Measurements from ENCODE around the gene STX16. TPM values are rescaled to one million over a fixed set of nuclear protein-coding genes. Genes with fewer than 3 reads are reported as not detected.
"Not testable (repeated sequence)": the region's sequence is repeated elsewhere in the genome, so short reads cannot be mapped to it uniquely, and the experiment has no call there.

STX16 gene
- total RNA-seq, 1 donor from 2014 or later = 32.4 TPM

DNA sequence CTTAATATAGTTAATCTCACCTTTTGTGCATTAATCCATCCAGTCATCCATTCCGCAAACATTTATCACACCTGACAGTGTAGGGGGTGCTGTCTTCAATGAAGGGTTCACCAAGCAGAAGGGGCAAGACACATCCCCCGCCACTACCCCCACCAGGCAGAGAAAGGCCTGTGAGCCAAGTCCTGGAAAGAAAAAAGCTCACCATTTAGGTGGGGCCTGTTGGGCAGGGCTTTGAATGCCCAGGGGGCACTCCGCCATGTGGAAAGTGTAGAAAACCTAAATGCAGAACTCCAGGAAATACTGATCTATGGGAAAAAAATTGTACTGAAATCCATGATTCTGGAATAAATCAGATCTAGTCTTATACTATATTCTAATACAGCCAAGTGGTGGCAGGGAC lies 4.8 kb upstream of the STX16 start:
- H3K9ac ChIP-seq (ENCODE audit: low read depth in 1 of 3, low read length in 3 of 3) = no peak overlapping the region
- H3K36me3 ChIP-seq (ENCODE audit: control insufficient read depth in 3 of 3, insufficient read depth in 3 of 3, low read length in 3 of 3) = peaks cover 0 to 2% (median 0%) of the 10 kb centered on the region in 3 donors
- no peaks in the 10 kb centered on the region for H3K27me3 ChIP-seq (ENCODE audit: control insufficient read depth in 3 of 3, insufficient read depth in 3 of 3, low read length in 3 of 3)
- peaks cover 27 to 37% (median 35%) of the 10 kb centered on the region in 3 donors for H3K4me1 ChIP-seq (ENCODE audit: control insufficient read depth in 3 of 3, insufficient read depth in 3 of 3, low read length in 3 of 3)
- H3K27ac ChIP-seq (ENCODE audit: low read depth, low read length) = peak overlapping the region; percentile 33
- no peaks in the 10 kb centered on the region for H3K9me3 ChIP-seq (ENCODE audit: control insufficient read depth in 3 of 3, low read length in 3 of 3)
- H3K4me3 ChIP-seq (ENCODE audit: low read length in 3 of 3) = no peak overlapping the region

GRCh38 chr20:58646703-58647102 lies 4.4 kb upstream of the STX16 start:
- Histone ChIP-seq H3K36me3 (ENCODE audit: control insufficient read depth in 3 of 3, insufficient read depth in 3 of 3, low read length in 3 of 3) (peaks cover 0 to 4% (median 0%) of the 10 kb centered on the region in 3 donors), H3K27ac (ENCODE audit: low read depth, low read length) (no peak overlapping the region), H3K4me3 (ENCODE audit: low read length in 3 of 3) (no peak overlapping the region), H3K27me3 (ENCODE audit: control insufficient read depth in 3 of 3, insufficient read depth in 3 of 3, low read length in 3 of 3) (no peaks in the 10 kb centered on the region), H3K4me1 (ENCODE audit: control insufficient read depth in 3 of 3, insufficient read depth in 3 of 3, low read length in 3 of 3) (peaks cover 27 to 40% (median 40%) of the 10 kb centered on the region in 3 donors), H3K9ac (ENCODE audit: low read depth in 1 of 3, low read length in 3 of 3) (peak overlapping the region in 1 of 3 donors; percentile 51), H3K9me3 (ENCODE audit: control insufficient read depth in 3 of 3, low read length in 3 of 3) (no peaks in the 10 kb centered on the region)

- Histone ChIP-seq H3K9me3 (ENCODE audit: control insufficient read depth in 3 of 3, low read length in 3 of 3) (no peaks in the 10 kb centered on the region), H3K4me1 (ENCODE audit: control insufficient read depth in 3 of 3, insufficient read depth in 3 of 3, low read length in 3 of 3) (peaks cover 27 to 44% (median 42%) of the 10 kb centered on the region in 3 donors), H3K9ac (ENCODE audit: low read depth in 1 of 3, low read length in 3 of 3) (peak overlapping the region in 1 of 3 donors; percentile 51), H3K4me3 (ENCODE audit: low read length in 3 of 3) (no peak overlapping the region), H3K36me3 (ENCODE audit: control insufficient read depth in 3 of 3, insufficient read depth in 3 of 3, low read length in 3 of 3) (peaks cover 0 to 4% (median 0%) of the 10 kb centered on the region in 3 donors), H3K27ac (ENCODE audit: low read depth, low read length) (peak overlapping the region; percentile 54), H3K27me3 (ENCODE audit: control insufficient read depth in 3 of 3, insufficient read depth in 3 of 3, low read length in 3 of 3) (no peaks in the 10 kb centered on the region)
These were observed 3.8 kb upstream of the STX16 start for GRCh38 chr20:58647162-58647795.

GRCh38 chr20:58647796-58648501 lies 3.1 kb upstream of the STX16 start:
- H3K4me1 ChIP-seq (ENCODE audit: control insufficient read depth in 3 of 3, insufficient read depth in 3 of 3, low read length in 3 of 3) = peaks cover 32 to 50% (median 47%) of the 10 kb centered on the region in 3 donors
- no peaks in the 10 kb centered on the region for H3K9me3 ChIP-seq (ENCODE audit: control insufficient read depth in 3 of 3, low read length in 3 of 3)
- H3K27ac ChIP-seq (ENCODE audit: low read depth, low read length) = peak overlapping the region; percentile 54

GRCh38 chr20:58648502-58648825 lies 2.6 kb upstream of the STX16 start:
- not testable (repeated sequence) for H3K27ac ChIP-seq (ENCODE audit: low read depth, low read length); H3K9ac ChIP-seq (ENCODE audit: low read depth in 1 of 3, low read length in 3 of 3); H3K4me3 ChIP-seq (ENCODE audit: low read length in 3 of 3); H3K36me3 ChIP-seq (ENCODE audit: control insufficient read depth in 3 of 3, insufficient read depth in 3 of 3, low read length in 3 of 3); H3K9me3 ChIP-seq (ENCODE audit: control insufficient read depth in 3 of 3, low read length in 3 of 3); H3K27me3 ChIP-seq (ENCODE audit: control insufficient read depth in 3 of 3, insufficient read depth in 3 of 3, low read length in 3 of 3)
- H3K4me1 ChIP-seq (ENCODE audit: control insufficient read depth in 3 of 3, insufficient read depth in 3 of 3, low read length in 3 of 3) = peaks cover 36 to 54% (median 52%) of the 10 kb centered on the region in 3 donors

More at GRCh38 chr20:58647796-58648501, 3.1 kb upstream of the STX16 start:
- Histone ChIP-seq H3K36me3 (ENCODE audit: control insufficient read depth in 3 of 3, insufficient read depth in 3 of 3, low read length in 3 of 3) (peaks cover 0 to 4% (median 0%) of the 10 kb centered on the region in 3 donors), H3K27me3 (ENCODE audit: control insufficient read depth in 3 of 3, insufficient read depth in 3 of 3, low read length in 3 of 3) (no peaks in the 10 kb centered on the region), H3K4me3 (ENCODE audit: low read length in 3 of 3) (no peak overlapping the region), H3K9ac (ENCODE audit: low read depth in 1 of 3, low read length in 3 of 3) (no peak overlapping the region)

- Histone ChIP-seq H3K9ac (ENCODE audit: low read depth in 1 of 3, low read length in 3 of 3) (peak overlapping the region; percentile 60 to 99 (median 98)), H3K27me3 (ENCODE audit: control insufficient read depth in 3 of 3, insufficient read depth in 3 of 3, low read length in 3 of 3) (no peaks in the 10 kb centered on the region), H3K27ac (ENCODE audit: low read depth, low read length) (peak overlapping the region; percentile 95)
These were observed 1.5 kb upstream of the STX16 start for GRCh38 chr20:58649288-58650180.

GRCh38 chr20:58650181-58650775 lies 805 bp upstream of the STX16 start:
- peaks cover 2 to 4% (median 3%) of the 10 kb centered on the region in 3 donors for H3K36me3 ChIP-seq (ENCODE audit: control insufficient read depth in 3 of 3, insufficient read depth in 3 of 3, low read length in 3 of 3)
- H3K4me1 ChIP-seq (ENCODE audit: control insufficient read depth in 3 of 3, insufficient read depth in 3 of 3, low read length in 3 of 3) = peaks cover 35 to 52% (median 49%) of the 10 kb centered on the region in 3 donors
- peak overlapping the region; percentile 60 to 99 (median 98) for H3K9ac ChIP-seq (ENCODE audit: low read depth in 1 of 3, low read length in 3 of 3)
- H3K4me3 ChIP-seq (ENCODE audit: low read length in 3 of 3) = peak overlapping the region; percentile 97 to 100 (median 99)
- peak overlapping the region; percentile 95 for H3K27ac ChIP-seq (ENCODE audit: low read depth, low read length)
- H3K9me3 ChIP-seq (ENCODE audit: control insufficient read depth in 3 of 3, low read length in 3 of 3) = no peaks in the 10 kb centered on the region
- no peaks in the 10 kb centered on the region for H3K27me3 ChIP-seq (ENCODE audit: control insufficient read depth in 3 of 3, insufficient read depth in 3 of 3, low read length in 3 of 3)

More at GRCh38 chr20:58649288-58650180, 1.5 kb upstream of the STX16 start:
- H3K4me3 ChIP-seq (ENCODE audit: low read length in 3 of 3) = peak overlapping the region; percentile 61 to 100 (median 99)
- peaks cover 0 to 4% (median under 1%) of the 10 kb centered on the region in 3 donors for H3K36me3 ChIP-seq (ENCODE audit: control insufficient read depth in 3 of 3, insufficient read depth in 3 of 3, low read length in 3 of 3)
- no peaks in the 10 kb centered on the region for H3K9me3 ChIP-seq (ENCODE audit: control insufficient read depth in 3 of 3, low read length in 3 of 3)
- H3K4me1 ChIP-seq (ENCODE audit: control insufficient read depth in 3 of 3, insufficient read depth in 3 of 3, low read length in 3 of 3) = peaks cover 36 to 54% (median 52%) of the 10 kb centered on the region in 3 donors

DNA sequence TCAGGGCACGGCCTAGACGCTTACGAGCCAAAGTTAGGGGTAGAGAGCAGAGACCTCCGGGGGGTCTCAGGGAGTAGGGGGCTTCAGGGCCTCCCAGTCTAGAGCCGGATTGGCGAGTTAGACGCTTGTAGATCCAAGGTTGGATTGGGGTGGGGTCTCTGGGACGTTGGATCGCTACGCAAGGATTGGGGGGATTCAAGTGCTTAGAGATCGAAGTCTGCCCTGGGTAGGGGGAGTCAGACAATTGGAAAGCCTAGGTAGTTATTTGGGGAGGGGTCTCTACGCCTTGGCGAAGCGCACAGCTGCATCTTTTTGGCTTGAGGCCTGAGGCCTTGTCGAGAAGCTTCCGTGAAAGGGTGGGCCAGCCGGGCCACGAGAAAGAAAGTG lies 469 bp downstream of the STX16 start:
- H3K36me3 ChIP-seq (ENCODE audit: control insufficient read depth in 3 of 3, insufficient read depth in 3 of 3, low read length in 3 of 3) = peaks cover 3 to 4% (median 4%) of the 10 kb centered on the region in 3 donors
- peak overlapping the region; percentile 98 to 99 (median 99) for H3K9ac ChIP-seq (ENCODE audit: low read depth in 1 of 3, low read length in 3 of 3)
- no peaks in the 10 kb centered on the region for H3K9me3 ChIP-seq (ENCODE audit: control insufficient read depth in 3 of 3, low read length in 3 of 3)
- H3K27me3 ChIP-seq (ENCODE audit: control insufficient read depth in 3 of 3, insufficient read depth in 3 of 3, low read length in 3 of 3) = no peaks in the 10 kb centered on the region
- peaks cover 22 to 49% (median 42%) of the 10 kb centered on the region in 3 donors for H3K4me1 ChIP-seq (ENCODE audit: control insufficient read depth in 3 of 3, insufficient read depth in 3 of 3, low read length in 3 of 3)
- peak overlapping the region; percentile 97 to 100 (median 99) for H3K4me3 ChIP-seq (ENCODE audit: low read length in 3 of 3)
- peak overlapping the region; percentile 95 for H3K27ac ChIP-seq (ENCODE audit: low read depth, low read length)

- peaks cover 3 to 4% (median 4%) of the 10 kb centered on the region in 3 donors for H3K36me3 ChIP-seq (ENCODE audit: control insufficient read depth in 3 of 3, insufficient read depth in 3 of 3, low read length in 3 of 3)
- peak overlapping the region; percentile 95 for H3K27ac ChIP-seq (ENCODE audit: low read depth, low read length)
- peaks cover 17 to 44% (median 37%) of the 10 kb centered on the region in 3 donors for H3K4me1 ChIP-seq (ENCODE audit: control insufficient read depth in 3 of 3, insufficient read depth in 3 of 3, low read length in 3 of 3)
- peak overlapping the region; percentile 98 to 99 (median 99) for H3K9ac ChIP-seq (ENCODE audit: low read depth in 1 of 3, low read length in 3 of 3)
- H3K9me3 ChIP-seq (ENCODE audit: control insufficient read depth in 3 of 3, low read length in 3 of 3) = no peaks in the 10 kb centered on the region
- no peaks in the 10 kb centered on the region for H3K27me3 ChIP-seq (ENCODE audit: control insufficient read depth in 3 of 3, insufficient read depth in 3 of 3, low read length in 3 of 3)
- peak overlapping the region; percentile 97 to 100 (median 99) for H3K4me3 ChIP-seq (ENCODE audit: low read length in 3 of 3)
These were observed 993 bp downstream of the STX16 start for GRCh38 chr20:58651946-58652605.

All from skeletal muscle tissue (tissue), 4 donors.